Esophagus muscularis mucosa (tissue), 4 donors: ENCODE measurements around the gene SH3PXD2B. TPM values are rescaled to one million over a fixed set of nuclear protein-coding genes. Genes with fewer than 3 reads are reported as not detected.

Experiments
- DNase-seq: peaks from one replicate; pipeline ENCODE4 v3.0.0-alpha.2; 2017; ENCODE audit errors: extremely low spot score
- H3K27ac ChIP-seq, 4 donors: fragments of 200-600 bp; sonication (generic); replicated peaks in 1 of 4; 1 replicate in 3 of 4; 2 replicates in 1 of 4; pipeline ENCODE4 v1.5.1; 2016 to 2019; ENCODE audit warnings: mild to moderate bottlenecking in 1 of 4
- H3K27me3 ChIP-seq, 4 donors: fragments of 200-600 bp; sonication (generic); one replicate each; pipeline versions ENCODE4 v1.5.1 to v1.6.0; 2016 to 2019
- H3K36me3 ChIP-seq, 4 donors: fragments of 200-600 bp; sonication (generic); one replicate each; pipeline ENCODE4 v1.5.1; 2016 to 2019
- H3K4me1 ChIP-seq, 4 donors: fragments of 200-600 bp; sonication (generic); one replicate each; pipeline ENCODE4 v1.5.1; 2016 to 2019
- H3K4me3 ChIP-seq, 4 donors: fragments of 200-600 bp; sonication (generic); 1 replicate in 2 of 4; 2 replicates in 2 of 4; pipeline ENCODE4 v1.5.1; 2016 to 2019; ENCODE audit warnings: mild to moderate bottlenecking in 4 of 4, moderate library complexity in 1 of 4
- H3K9me3 ChIP-seq, 4 donors: fragments of 200-600 bp; sonication (generic); 1 replicate in 3 of 4; 2 replicates in 1 of 4; pipeline ENCODE4 v1.5.1; 2016 to 2019
- EP300 ChIP-seq: sonication (generic); formaldehyde crosslinking; IDR thresholded peaks from one replicate; pipeline ENCODE4 v1.6.1; 2017; ENCODE audit warnings: antibody characterized with exemption
- POLR2A ChIP-seq: fragments of 450-650 bp; IDR thresholded peaks from one replicate; pipeline ENCODE4 v1.6.1; 2017; ENCODE audit warnings: antibody characterized with exemption, moderate library complexity, mild to moderate bottlenecking, low read depth
- POLR2AphosphoS5 ChIP-seq, 2 donors: sonication (generic); formaldehyde crosslinking; IDR thresholded peaks; one replicate each; pipeline ENCODE4 v1.6.1; 2017; ENCODE audit warnings: antibody characterized with exemption in 2 of 2
- WGBS: methylation state at CpG from one replicate; pipeline ENCODE4 v1.1.5; 2018; 5-methylcytosine and 5-hydroxymethylcytosine counted together
- intact Hi-C: fragments of 100-400 bp; cut with DNase I; formaldehyde crosslinking; loops from one replicate; pipeline ENCODE4 v1.15.1; 2023
- total RNA-seq, 4 donors: library from RNA; depleted of rRNA; stranded (reverse); fragments of >200 nt; gene quantifications; one replicate each; pipeline versions ENCODE4 v1.1.0 to v1.2.1, GENCODE V29; 2016
- TF ChIP-seq, protein P1 (sequence below), 3 experiments: fragments of 200-600 bp in 2 of 3; fragments of 450-650 bp in 1 of 3; sonication (generic) in 2 of 3; IDR thresholded peaks; one replicate each; pipeline ENCODE4 v1.5.1; 2017 to 2019; ENCODE audit warnings: antibody characterized with exemption in 3 of 3, mild to moderate bottlenecking in 2 of 3, moderate library complexity in 1 of 3

SH3PXD2B gene
- total RNA-seq, 4 donors from 2014 or later, result 41.5 to 66.5 (median 49.2) TPM

DNA sequence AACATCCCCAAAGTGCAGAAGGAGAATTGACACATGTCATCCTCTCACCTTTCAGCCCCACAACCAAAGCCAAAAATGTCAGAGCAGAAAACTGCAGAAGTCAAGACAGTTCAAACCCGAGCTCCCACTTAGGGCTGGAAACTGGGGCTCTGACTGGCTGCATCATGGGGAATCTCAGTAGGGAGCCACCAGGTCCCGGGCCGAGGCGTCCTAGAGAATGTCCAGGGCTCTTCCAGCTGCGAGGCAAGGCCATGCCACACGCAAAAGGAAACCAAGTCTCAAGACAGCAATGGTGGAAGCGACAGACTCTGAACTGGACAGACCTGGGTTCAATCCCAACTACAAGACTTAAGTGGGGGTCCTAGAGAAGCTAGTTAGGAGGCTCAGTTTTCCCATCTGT lies 13.8 kb downstream of the SH3PXD2B start:
- TF ChIP-seq EP300, result no peak
- no peak for DNase-seq
- WGBS, result 100% methylated on average over 7 of the region's 7 CpGs
- no peak overlapping the region for H3K4me3 ChIP-seq
- intact Hi-C loops, result no loop called here
- peaks cover 37 to 79% (median 76%) of the 10 kb centered on the region in 4 donors for H3K4me1 ChIP-seq
- peaks cover 0 to 5% (median 0%) of the 10 kb centered on the region in 4 donors for H3K36me3 ChIP-seq
- H3K9me3 ChIP-seq, result no peaks in the 10 kb centered on the region
- H3K27me3 ChIP-seq, result no peaks in the 10 kb centered on the region
- H3K27ac ChIP-seq, result peak overlapping the region in 3 of 4 donors; percentile 11 to 69 (median 33)

DNA sequence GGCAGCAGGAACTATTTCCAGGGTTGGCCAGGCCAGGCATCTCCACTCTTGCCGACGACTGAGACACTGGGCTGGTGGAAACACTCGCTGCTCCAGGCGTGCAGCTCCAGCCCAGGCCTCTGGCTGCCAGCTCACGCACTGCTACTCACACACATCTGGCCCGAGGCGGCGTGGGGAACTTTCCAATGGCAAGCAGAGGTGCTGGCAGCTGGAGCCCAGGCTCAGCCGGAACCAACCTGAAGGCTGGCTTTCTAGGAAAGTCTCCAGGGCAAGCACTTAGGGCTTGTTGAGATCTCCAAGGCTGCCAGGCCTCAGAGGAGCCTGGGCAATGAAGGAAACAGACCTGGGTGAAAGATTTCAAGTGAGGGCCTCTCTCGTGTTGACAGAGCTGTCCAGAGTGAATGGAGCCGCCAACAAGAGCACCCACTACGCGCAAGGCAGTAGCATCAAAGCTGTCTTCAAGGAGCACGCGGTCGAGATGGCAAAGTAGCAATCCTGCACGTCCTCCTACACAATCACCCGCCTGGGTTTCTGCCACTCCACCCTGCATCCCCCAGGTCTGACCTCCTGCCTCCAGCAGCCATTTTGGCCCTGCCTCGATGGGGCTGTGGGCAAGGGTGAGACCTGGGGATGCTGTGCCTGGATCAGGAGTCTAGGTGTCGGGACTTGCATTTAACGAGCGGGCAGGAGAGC lies 14.4 kb downstream of the SH3PXD2B start:
- 88% methylated on average over 13 of the region's 22 CpGs for WGBS
- no peak overlapping the region for H3K4me3 ChIP-seq
- H3K27me3 ChIP-seq, result no peaks in the 10 kb centered on the region
- H3K9me3 ChIP-seq, result no peaks in the 10 kb centered on the region
- H3K27ac ChIP-seq, result peak overlapping the region in 3 of 4 donors; percentile 1 to 69 (median 11)
- peaks cover 0 to 5% (median 0%) of the 10 kb centered on the region in 4 donors for H3K36me3 ChIP-seq
- intact Hi-C loops, result no loop called here
- DNase-seq, result no peak
- peaks cover 34 to 79% (median 75%) of the 10 kb centered on the region in 4 donors for H3K4me1 ChIP-seq
- TF ChIP-seq, protein P1, sequence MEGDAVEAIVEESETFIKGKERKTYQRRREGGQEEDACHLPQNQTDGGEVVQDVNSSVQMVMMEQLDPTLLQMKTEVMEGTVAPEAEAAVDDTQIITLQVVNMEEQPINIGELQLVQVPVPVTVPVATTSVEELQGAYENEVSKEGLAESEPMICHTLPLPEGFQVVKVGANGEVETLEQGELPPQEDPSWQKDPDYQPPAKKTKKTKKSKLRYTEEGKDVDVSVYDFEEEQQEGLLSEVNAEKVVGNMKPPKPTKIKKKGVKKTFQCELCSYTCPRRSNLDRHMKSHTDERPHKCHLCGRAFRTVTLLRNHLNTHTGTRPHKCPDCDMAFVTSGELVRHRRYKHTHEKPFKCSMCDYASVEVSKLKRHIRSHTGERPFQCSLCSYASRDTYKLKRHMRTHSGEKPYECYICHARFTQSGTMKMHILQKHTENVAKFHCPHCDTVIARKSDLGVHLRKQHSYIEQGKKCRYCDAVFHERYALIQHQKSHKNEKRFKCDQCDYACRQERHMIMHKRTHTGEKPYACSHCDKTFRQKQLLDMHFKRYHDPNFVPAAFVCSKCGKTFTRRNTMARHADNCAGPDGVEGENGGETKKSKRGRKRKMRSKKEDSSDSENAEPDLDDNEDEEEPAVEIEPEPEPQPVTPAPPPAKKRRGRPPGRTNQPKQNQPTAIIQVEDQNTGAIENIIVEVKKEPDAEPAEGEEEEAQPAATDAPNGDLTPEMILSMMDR (IDR thresholded peaks at IDR 0.05), result no peak
- TF ChIP-seq POLR2AphosphoS5 (IDR thresholded peaks at IDR 0.05) (no peak), EP300 (no peak), POLR2A (no peak)

DNA sequence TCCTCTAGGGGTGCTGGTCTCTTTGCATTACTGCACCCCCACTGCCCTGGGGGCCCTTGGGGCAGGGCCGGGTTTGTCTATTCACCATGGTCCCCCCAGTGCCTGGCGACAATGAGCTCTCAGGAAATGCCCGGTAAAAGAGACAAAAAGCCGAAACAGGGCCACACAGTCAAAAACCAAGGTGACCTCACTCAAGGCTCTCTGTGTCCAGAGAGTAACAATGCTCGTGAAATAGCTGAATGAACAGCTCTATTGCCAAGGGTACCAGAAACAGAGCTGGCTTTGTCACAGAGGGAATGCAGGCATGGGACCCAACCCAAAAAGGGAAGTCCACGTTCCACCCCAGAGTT lies 16.0 kb downstream of the SH3PXD2B start:
- H3K36me3 ChIP-seq, result peaks cover 0 to 5% (median 0%) of the 10 kb centered on the region in 4 donors
- H3K4me3 ChIP-seq, result no peak overlapping the region
- peak overlapping the region; percentile 69 to 78 (median 72) for H3K27ac ChIP-seq
- H3K9me3 ChIP-seq, result no peaks in the 10 kb centered on the region
- peaks cover 22 to 75% (median 64%) of the 10 kb centered on the region in 4 donors for H3K4me1 ChIP-seq
- TF ChIP-seq EP300, result no peak
- TF ChIP-seq, protein P1 (IDR thresholded peaks at IDR 0.05), result no peak
- TF ChIP-seq POLR2AphosphoS5 (IDR thresholded peaks at IDR 0.05), result peak; percentile 8 to 9
- intact Hi-C loops, result no loop called here
- H3K27me3 ChIP-seq, result no peaks in the 10 kb centered on the region
- 69% methylated on average over 6 of the region's 6 CpGs for WGBS
- DNase-seq, result no peak

DNA sequence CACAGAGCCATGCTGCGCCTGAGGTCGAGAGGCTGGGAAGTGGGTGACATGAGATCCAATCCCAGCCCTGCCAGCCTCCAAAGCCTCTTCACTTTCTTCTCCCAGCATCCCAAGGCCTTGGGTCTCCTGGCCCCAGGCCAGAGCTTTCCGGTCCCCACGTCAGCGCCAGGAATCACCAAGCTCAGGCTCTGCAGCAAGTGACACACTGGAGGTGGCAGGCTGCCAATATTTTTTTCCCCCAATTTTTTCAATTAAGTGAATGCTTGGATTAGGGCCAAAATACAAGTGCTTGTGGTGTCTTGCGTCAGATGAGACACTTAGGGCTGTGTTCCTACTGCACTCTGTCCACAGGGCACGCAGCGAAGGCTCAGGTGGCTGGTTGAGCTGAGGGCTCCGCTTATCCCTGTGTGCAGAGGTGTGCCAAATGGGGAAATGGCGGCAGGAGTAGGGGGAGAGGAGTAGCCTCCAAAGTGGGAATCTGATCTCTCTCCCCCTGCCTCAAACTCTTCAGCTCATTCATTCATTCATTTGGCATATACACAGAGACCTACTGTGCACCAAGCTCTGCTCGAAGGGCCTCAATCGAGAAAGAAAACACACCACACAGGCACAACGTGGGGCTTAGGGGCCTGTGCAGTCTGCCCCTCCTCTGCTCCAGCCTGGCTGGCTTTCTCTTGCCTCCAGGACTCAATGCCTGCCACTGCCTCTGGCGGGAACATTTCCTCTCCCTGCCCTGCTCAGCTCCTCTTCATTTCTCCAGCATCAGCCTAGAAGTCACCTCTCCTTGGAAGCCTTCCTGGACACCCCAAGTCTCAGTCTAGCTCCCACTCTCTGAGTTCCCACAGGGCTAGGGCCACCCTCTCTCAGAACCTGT lies 16.6 kb downstream of the SH3PXD2B start:
- WGBS, result 56% methylated on average over 12 of the region's 14 CpGs
- H3K4me1 ChIP-seq, result peaks cover 22 to 72% (median 58%) of the 10 kb centered on the region in 4 donors
- H3K27me3 ChIP-seq, result no peaks in the 10 kb centered on the region
- H3K36me3 ChIP-seq, result peaks cover 0 to 5% (median 0%) of the 10 kb centered on the region in 4 donors
- no peak overlapping the region for H3K4me3 ChIP-seq
- no peak for DNase-seq
- peak overlapping the region; percentile 69 to 78 (median 72) for H3K27ac ChIP-seq
- TF ChIP-seq EP300, result no peak
- peak; percentile 67 to 70 for TF ChIP-seq POLR2AphosphoS5 (IDR thresholded peaks at IDR 0.05)
- intact Hi-C loops, result no loop called here
- H3K9me3 ChIP-seq, result no peaks in the 10 kb centered on the region

DNA sequence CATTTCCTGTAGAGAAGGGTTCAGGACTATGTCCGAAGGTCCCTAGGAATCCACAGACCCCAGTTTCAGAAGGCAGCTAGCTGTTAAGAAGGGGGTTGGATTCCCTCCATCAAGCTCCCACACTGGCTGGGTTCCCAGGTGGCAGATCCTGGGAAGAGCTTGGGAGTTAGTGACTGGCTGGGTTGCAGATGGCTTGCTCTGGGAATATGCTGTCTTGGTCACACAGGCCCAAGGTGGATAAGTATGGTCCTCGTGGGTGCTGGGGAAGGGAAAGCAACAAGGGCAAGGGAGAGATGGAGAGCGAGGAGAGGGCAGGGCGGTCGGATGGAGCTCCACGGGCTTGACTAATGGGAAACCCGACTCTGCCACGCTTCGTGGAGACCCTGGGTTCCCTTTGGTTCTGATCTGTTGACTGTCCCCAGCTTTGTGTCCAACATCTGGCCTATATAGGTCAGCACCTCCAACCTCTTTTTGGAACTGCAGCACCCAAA lies 17.4 kb downstream of the SH3PXD2B start:
- no peak overlapping the region for H3K4me3 ChIP-seq
- DNase-seq, result no peak
- intact Hi-C loops, result no loop called here
- peaks cover 22 to 72% (median 57%) of the 10 kb centered on the region in 4 donors for H3K4me1 ChIP-seq
- 81% methylated on average over 9 of the region's 9 CpGs for WGBS
- H3K27me3 ChIP-seq, result no peaks in the 10 kb centered on the region
- no peaks in the 10 kb centered on the region for H3K9me3 ChIP-seq
- H3K27ac ChIP-seq, result peak overlapping the region; percentile 69 to 78 (median 72)
- peaks cover 0 to 11% (median 0%) of the 10 kb centered on the region in 4 donors for H3K36me3 ChIP-seq
- no peak for TF ChIP-seq POLR2AphosphoS5 (IDR thresholded peaks at IDR 0.05)
- TF ChIP-seq, protein P1 (IDR thresholded peaks at IDR 0.05), result no peak
- TF ChIP-seq POLR2A, result no peak
- TF ChIP-seq EP300, result no peak
